Measurements from ENCODE around the gene PRKG2.

GRCh38 chr4:81162752-81163458 lies 52.1 kb downstream of the PRKG2 start:
- TF ChIP-seq TAF1 (conservative IDR thresholded peaks at IDR 0.05), result no peak
- TF ChIP-seq CTCF (IDR thresholded peaks at IDR 0.05; ENCODE audit: low read depth, low read length, missing input control), result no peak
- no peak for TF ChIP-seq MAX (IDR thresholded peaks at IDR 0.05)
- no peak for TF ChIP-seq ATF3 (IDR thresholded peaks at IDR 0.05)
- TF ChIP-seq JUND (IDR thresholded peaks at IDR 0.05), result no peak
- no peak for TF ChIP-seq REST (IDR thresholded peaks at IDR 0.05)
- TF ChIP-seq GABPA (IDR thresholded peaks at IDR 0.05 in 1 of 2, conservative IDR thresholded peaks at IDR 0.05 in 1 of 2), result no peak
